Measurements from ENCODE around the gene ADCYAP1R1. TPM values are rescaled to one million over a fixed set of nuclear protein-coding genes. Genes with fewer than 3 reads are reported as not detected.
A peak's percentile ranks its signal among the peaks of the same experiment; 100 is the strongest.

The ADCYAP1R1 gene
- total and polyA plus RNA-seq, 2 of the 8 experiments (the other 6 are each of a cell fraction or from before 2014, with no cell fraction given) = 14.4 to 14.6 TPM

DNA sequence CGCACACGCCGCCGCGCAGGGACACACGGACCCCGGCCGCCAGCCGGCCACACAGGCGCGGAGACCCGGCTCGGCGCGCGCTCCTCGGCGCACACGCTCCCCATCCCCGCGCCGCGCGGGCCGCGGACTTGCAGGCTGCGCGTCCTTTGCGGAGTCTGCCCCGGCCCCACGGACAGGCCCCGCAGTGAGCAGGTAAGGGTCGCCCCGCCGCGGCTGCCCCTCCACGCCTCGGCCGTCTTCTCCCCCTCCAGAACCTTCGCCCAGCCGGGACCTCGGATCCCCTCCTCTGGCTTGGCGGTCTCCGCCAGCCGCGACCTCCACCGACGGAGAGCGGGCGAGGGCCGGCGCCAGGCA, 356 bp downstream of the ADCYAP1R1 start:
- TF ChIP-seq KDM4A (IDR thresholded peaks at IDR 0.05; ENCODE audit: low read depth, low read length, severe bottlenecking) = peak; percentile 62
- no peak for TF ChIP-seq PHF8 (conservative IDR thresholded peaks at IDR 0.05; ENCODE audit: low read depth, low read length)
- TF ChIP-seq SIRT6 (IDR thresholded peaks at IDR 0.05; ENCODE audit: low read length) = no peak
- TF ChIP-seq NANOG (IDR thresholded peaks at IDR 0.05; ENCODE audit: insufficient read depth, low read depth, low read length, poor library complexity, severe bottlenecking) = no peak
- H4K20me1 ChIP-seq (replicated peaks in 1 of 2; ENCODE audit: control insufficient read depth in 1 of 2, insufficient read depth in 2 of 2, low read length in 2 of 2) = peaks cover 3 to 11% of the 10 kb centered on the region in 2 experiments
- peaks cover 1 to 17% (median 8%) of the 10 kb centered on the region in 4 experiments for H3K4me1 ChIP-seq (replicated peaks in 1 of 4; ENCODE audit: control insufficient read depth in 3 of 4, insufficient read depth in 4 of 4, low read length in 3 of 4)
- no peak overlapping the region for H3K4ac ChIP-seq (replicated peaks; ENCODE audit: insufficient read length, low read depth, low read length)
- no peak for FAIRE-seq
- H2BK5ac ChIP-seq (ENCODE audit: low read depth, low read length) = no peak overlapping the region
- 0 out of 4 replicates have a peak, but pooled peaks cover 0 to 3% of the 10 kb centered on the region in 2 experiments for H3K79me2 ChIP-seq (ENCODE audit: control insufficient read depth in 1 of 2, insufficient read depth in 2 of 2, low read length in 2 of 2)
- no peak overlapping the region for H4K5ac ChIP-seq (ENCODE audit: insufficient read length, low read depth, low read length)
- CTCF ChIA-PET (ENCODE audit: partially characterized antibody) = interaction anchor here (0.8 to 52.0 kb wide), 7 partner anchors 7 to 185 kb away, joined by 3 to 880 read pairs (median 108); partner anchors contain the start of gene ADCYAP1R1
- no peak overlapping the region for H2BK20ac ChIP-seq (ENCODE audit: low read length)
- H3K9ac ChIP-seq (replicated peaks in 1 of 4; ENCODE audit: extremely low read depth in 1 of 4, low read depth in 3 of 4, low read length in 3 of 4) = peak overlapping the region in 1 of 4 experiments; percentile 15; a peak in 1 of 7 replicates
- peak overlapping the region; percentile 60; the same call in 1 of the 2 replicates for H4K8ac ChIP-seq (ENCODE audit: extremely low read depth, insufficient read depth, low read length)
- no peaks in the 10 kb centered on the region for H3K9me3 ChIP-seq (ENCODE audit: insufficient read depth in 2 of 2, low read depth in 1 of 2, low read length in 1 of 2)
- H3K14ac ChIP-seq (ENCODE audit: insufficient read length) = no peak overlapping the region
- peaks cover 3 to 37% (median 25%) of the 10 kb centered on the region in 4 experiments for H3K27me3 ChIP-seq (replicated peaks in 1 of 4; ENCODE audit: control insufficient read depth in 3 of 4, extremely low read depth in 1 of 4, insufficient read depth in 3 of 4, low read length in 3 of 4)
- no peaks in the 10 kb centered on the region for H3K36me3 ChIP-seq (ENCODE audit: control insufficient read depth in 2 of 4, insufficient read depth in 4 of 4, low read length in 3 of 4)
- H3K27ac ChIP-seq (ENCODE audit: low read depth, low read length) = no peak overlapping the region
- H3K4me3 ChIP-seq (ENCODE audit: extremely low read depth in 1 of 4, insufficient read depth in 2 of 4, low read depth in 3 of 4, low read length in 4 of 4) = peak overlapping the region; percentile 63 to 85 (median 66)
- H2AFZ ChIP-seq (ENCODE audit: low read length) = no peak overlapping the region
- no peak overlapping the region for H3K56ac ChIP-seq (replicated peaks; ENCODE audit: insufficient read length, low read depth, low read length)
- no peak overlapping the region; the same call in 1 of the 2 replicates for H3K18ac ChIP-seq (ENCODE audit: extremely low read depth, low read length)
- 0% methylated on average over 24 of the region's 52 CpGs; no CpG with 5 or more reads in 1 of the 2 experiments for WGBS, 2 experiments (ENCODE audit: extremely low coverage in 1 of 2, insufficient coverage in 1 of 2, insufficient read length in 1 of 2, insufficient replicate concordance in 2 of 2, low coverage in 1 of 2, low lambda C conversion rate in 2 of 2, missing lambda C conversion rate in 1 of 2)
- no peak for DNase-seq (ENCODE audit: low read depth in 1 of 2, low spot score in 2 of 2)
- H2AK5ac ChIP-seq (ENCODE audit: low read depth, low read length) = no peak overlapping the region
- no peak overlapping the region for H4K91ac ChIP-seq (replicated peaks; ENCODE audit: insufficient read length, low read length)
- H2BK12ac ChIP-seq (ENCODE audit: low read depth, low read length) = no peak overlapping the region
- no peak overlapping the region for H3K23ac ChIP-seq (ENCODE audit: insufficient read length)
- no peak overlapping the region for H2BK120ac ChIP-seq (replicated peaks; ENCODE audit: low read depth, low read length)
- H2BK15ac ChIP-seq (ENCODE audit: low read length) = 0 out of 2 replicates have a peak overlapping the region, but pooled peaks have one; percentile 16
- POLR2A ChIA-PET (ENCODE audit: partially characterized antibody) = interaction anchor here (1.3 kb wide), 1 partner anchor 69 kb away, joined by 4 read pairs; no protein-coding TSS in a partner anchor
- H3K79me1 ChIP-seq (ENCODE audit: low read depth, low read length) = no peaks in the 10 kb centered on the region
- peak overlapping the region; percentile 86 to 99 for H3K4me2 ChIP-seq (ENCODE audit: insufficient read depth in 1 of 2, low read depth in 2 of 2, low read length in 2 of 2)
- H3K23me2 ChIP-seq (ENCODE audit: low read depth, low read length) = peaks cover 14% of the 10 kb centered on the region; the same call in 1 of the 2 replicates
